ENCODE data around the gene OR1B1. TPM values are rescaled to one million over a fixed set of nuclear protein-coding genes. Genes with fewer than 3 reads are reported as not detected.

Gene OR1B1
- total and polyA plus RNA-seq, 2 experiments from 2014 or later: not detected

GRCh38 chr9:122619996-122620395 lies 37.4 kb downstream of the OR1B1 start:
- Histone ChIP-seq H3K27ac (no peak overlapping the region), H4K20me1 (ENCODE audit: insufficient read depth, poor library complexity, severe bottlenecking) (no peaks in the 10 kb centered on the region), H3K9me3 (ENCODE audit: low read depth) (no peaks in the 10 kb centered on the region), H3K4me2 (no peak overlapping the region), H3K4me1 (ENCODE audit: insufficient read depth) (no peaks in the 10 kb centered on the region), H2AFZ (no peak overlapping the region), H3K4me3 (no peak overlapping the region), H3K79me2 (no peaks in the 10 kb centered on the region), H3K36me3 (replicated peaks; ENCODE audit: insufficient read depth, low read depth) (no peaks in the 10 kb centered on the region), H3K9me2 (replicated peaks; ENCODE audit: insufficient read depth) (no peaks in the 10 kb centered on the region), H3K27me3 (no peaks in the 10 kb centered on the region)
- 64% methylated on average over 7 of the region's 7 CpGs for WGBS (ENCODE audit: low lambda C conversion rate, missing lambda C conversion rate)
- TF ChIP-seq EZH2 (IDR thresholded peaks at IDR 0.05; ENCODE audit: borderline replicate concordance): no peak
- TF ChIP-seq, protein P1, sequence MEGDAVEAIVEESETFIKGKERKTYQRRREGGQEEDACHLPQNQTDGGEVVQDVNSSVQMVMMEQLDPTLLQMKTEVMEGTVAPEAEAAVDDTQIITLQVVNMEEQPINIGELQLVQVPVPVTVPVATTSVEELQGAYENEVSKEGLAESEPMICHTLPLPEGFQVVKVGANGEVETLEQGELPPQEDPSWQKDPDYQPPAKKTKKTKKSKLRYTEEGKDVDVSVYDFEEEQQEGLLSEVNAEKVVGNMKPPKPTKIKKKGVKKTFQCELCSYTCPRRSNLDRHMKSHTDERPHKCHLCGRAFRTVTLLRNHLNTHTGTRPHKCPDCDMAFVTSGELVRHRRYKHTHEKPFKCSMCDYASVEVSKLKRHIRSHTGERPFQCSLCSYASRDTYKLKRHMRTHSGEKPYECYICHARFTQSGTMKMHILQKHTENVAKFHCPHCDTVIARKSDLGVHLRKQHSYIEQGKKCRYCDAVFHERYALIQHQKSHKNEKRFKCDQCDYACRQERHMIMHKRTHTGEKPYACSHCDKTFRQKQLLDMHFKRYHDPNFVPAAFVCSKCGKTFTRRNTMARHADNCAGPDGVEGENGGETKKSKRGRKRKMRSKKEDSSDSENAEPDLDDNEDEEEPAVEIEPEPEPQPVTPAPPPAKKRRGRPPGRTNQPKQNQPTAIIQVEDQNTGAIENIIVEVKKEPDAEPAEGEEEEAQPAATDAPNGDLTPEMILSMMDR (IDR thresholded peaks at IDR 0.05; ENCODE audit: poor library complexity): no peak
- TF ChIP-seq EZH2phosphoT487 (IDR thresholded peaks at IDR 0.05; ENCODE audit: low read depth, severe bottlenecking, unreplicated experiment): no peak
- DNase-seq (ENCODE audit: low spot score): no peak

DNA sequence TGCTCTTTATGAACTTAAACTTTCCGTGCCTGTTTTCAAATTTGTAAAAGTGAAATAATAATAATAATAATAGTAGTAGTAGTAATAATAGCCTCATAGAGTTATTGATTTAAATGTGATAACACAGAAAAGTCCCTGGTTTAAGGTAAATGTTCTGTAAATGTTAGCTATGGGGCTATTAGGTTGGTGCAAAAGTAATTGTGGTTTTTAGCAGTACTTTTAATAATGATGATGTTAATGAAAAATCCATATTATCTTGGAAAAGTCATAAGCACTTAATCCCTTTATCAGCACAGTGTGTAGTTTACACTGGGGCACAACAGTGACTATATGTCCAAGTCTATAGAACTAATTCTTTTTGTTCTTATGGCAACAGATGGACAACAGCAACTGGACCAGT lies 43.1 kb downstream of the OR1B1 start, which contains the start of gene OR1Q1:
TSS of gene OR1Q1 (plus strand) at position 377 of the 400 bp plus-strand sequence. CDS start at position 377, 0 bp downstream.
- no peak within 1 kb of the TSS for H3K4me3 ChIP-seq
- no peaks in the 10 kb centered on the region for H3K4me1 ChIP-seq (ENCODE audit: insufficient read depth)
- H3K27ac ChIP-seq: no peak within 1 kb of the TSS
- no peaks in the 10 kb centered on the region for H3K36me3 ChIP-seq (replicated peaks; ENCODE audit: insufficient read depth, low read depth)
- H3K9me2 ChIP-seq (replicated peaks; ENCODE audit: insufficient read depth): no peaks in the 10 kb centered on the region
- H3K4me2 ChIP-seq: no peak within 1 kb of the TSS
- no peak within 1 kb of the TSS for H2AFZ ChIP-seq
- H4K20me1 ChIP-seq (ENCODE audit: insufficient read depth, poor library complexity, severe bottlenecking): no peaks in the 10 kb centered on the region
- no peak for DNase-seq (ENCODE audit: low spot score)
- peaks cover 6% of the 10 kb centered on the region for H3K9me3 ChIP-seq (ENCODE audit: low read depth)
- TF ChIP-seq, protein P1 (IDR thresholded peaks at IDR 0.05; ENCODE audit: poor library complexity): no peak
- TF ChIP-seq EZH2phosphoT487 (IDR thresholded peaks at IDR 0.05; ENCODE audit: low read depth, severe bottlenecking, unreplicated experiment) (no peak), EZH2 (IDR thresholded peaks at IDR 0.05; ENCODE audit: borderline replicate concordance) (no peak)
- no peaks in the 10 kb centered on the region for H3K79me2 ChIP-seq
- H3K27me3 ChIP-seq: no peaks in the 10 kb centered on the region
- WGBS (ENCODE audit: low lambda C conversion rate, missing lambda C conversion rate): 72% methylated on average over 1 of the region's 1 CpG

DNA sequence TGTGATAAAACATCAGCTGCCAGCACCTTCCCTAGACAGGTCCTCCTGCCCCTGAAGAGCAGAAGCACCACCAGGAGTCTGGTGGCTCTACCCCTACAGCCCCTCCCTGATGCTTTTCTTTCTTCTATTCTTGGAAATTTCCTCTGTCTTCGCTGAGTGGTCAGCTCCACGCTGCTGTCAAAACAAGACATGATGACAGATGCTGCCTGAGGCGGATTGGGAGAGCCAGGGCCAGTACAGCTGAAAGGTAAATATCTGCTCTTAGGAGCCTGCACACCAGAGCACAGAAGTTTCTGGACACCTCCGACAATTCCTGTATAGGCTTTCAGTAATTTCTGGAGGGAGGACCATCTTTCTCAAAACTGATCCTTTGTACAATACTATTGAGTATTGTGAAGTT lies 47.6 kb downstream of the OR1B1 start:
- 60% methylated on average over 4 of the region's 4 CpGs for WGBS (ENCODE audit: low lambda C conversion rate, missing lambda C conversion rate)
- Histone ChIP-seq H3K4me1 (ENCODE audit: insufficient read depth) (no peaks in the 10 kb centered on the region), H3K9me3 (ENCODE audit: low read depth) (peaks cover 6% of the 10 kb centered on the region), H3K36me3 (replicated peaks; ENCODE audit: insufficient read depth, low read depth) (no peaks in the 10 kb centered on the region), H3K9me2 (replicated peaks; ENCODE audit: insufficient read depth) (no peaks in the 10 kb centered on the region), H3K79me2 (no peaks in the 10 kb centered on the region), H4K20me1 (ENCODE audit: insufficient read depth, poor library complexity, severe bottlenecking) (no peaks in the 10 kb centered on the region), H3K27me3 (no peaks in the 10 kb centered on the region), H3K4me2 (no peak overlapping the region), H3K27ac (no peak overlapping the region), H2AFZ (no peak overlapping the region), H3K4me3 (no peak overlapping the region)
- DNase-seq (ENCODE audit: low spot score): no peak
- TF ChIP-seq EZH2phosphoT487 (IDR thresholded peaks at IDR 0.05; ENCODE audit: low read depth, severe bottlenecking, unreplicated experiment): no peak
- TF ChIP-seq, protein P1 (IDR thresholded peaks at IDR 0.05; ENCODE audit: poor library complexity): no peak

- no peaks in the 10 kb centered on the region for H3K79me2 ChIP-seq
- H3K9me3 ChIP-seq (ENCODE audit: low read depth): no peaks in the 10 kb centered on the region
- WGBS (ENCODE audit: low lambda C conversion rate, missing lambda C conversion rate): 67% methylated on average over 1 of the region's 1 CpG
- no peak overlapping the region for H3K4me3 ChIP-seq
- no peaks in the 10 kb centered on the region for H3K36me3 ChIP-seq (replicated peaks; ENCODE audit: insufficient read depth, low read depth)
- no peaks in the 10 kb centered on the region for H4K20me1 ChIP-seq (ENCODE audit: insufficient read depth, poor library complexity, severe bottlenecking)
- TF ChIP-seq, protein P1 (IDR thresholded peaks at IDR 0.05; ENCODE audit: poor library complexity): no peak
- no peak for TF ChIP-seq EZH2 (IDR thresholded peaks at IDR 0.05; ENCODE audit: borderline replicate concordance)
- no peak for TF ChIP-seq EZH2phosphoT487 (IDR thresholded peaks at IDR 0.05; ENCODE audit: low read depth, severe bottlenecking, unreplicated experiment)
- H3K4me1 ChIP-seq (ENCODE audit: insufficient read depth): no peaks in the 10 kb centered on the region
- DNase-seq (ENCODE audit: low spot score): no peak
- H3K27me3 ChIP-seq: no peaks in the 10 kb centered on the region
- no peaks in the 10 kb centered on the region for H3K9me2 ChIP-seq (replicated peaks; ENCODE audit: insufficient read depth)
- H3K27ac ChIP-seq: no peak overlapping the region
- no peak overlapping the region for H2AFZ ChIP-seq
- no peak overlapping the region for H3K4me2 ChIP-seq
Measured at GRCh38 chr9:122606587-122606986, 50.8 kb downstream of the OR1B1 start.

Measured in hepatocyte (in vitro differentiated cells).